Ovary (tissue), 3 donors: ENCODE measurements around the gene CDK6.

ENCODE experiments used
- EP300 ChIP-seq: sonication (generic); formaldehyde crosslinking; IDR thresholded peaks from one replicate; pipeline ENCODE4 v1.6.1; 2017; ENCODE audit warnings: antibody characterized with exemption
- POLR2A ChIP-seq: fragments of 450-650 bp; IDR thresholded peaks from one replicate; pipeline ENCODE4 v1.6.1; 2017; ENCODE audit warnings: antibody characterized with exemption, mild to moderate bottlenecking, moderate library complexity
- TF ChIP-seq, protein P1 (sequence below), 3 donors: fragments of 450-650 bp in 2 of 3; fragments of 200-600 bp in 1 of 3; IDR thresholded peaks; one replicate each; pipeline versions ENCODE4 v1.5.1 to v1.8.0; 2016 to 2022; ENCODE audit warnings: antibody characterized with exemption in 3 of 3, mild to moderate bottlenecking in 1 of 3
- donor health status: DM: no; HTN: no; CAD: no.

GRCh38 chr7:92820191-92820590, 16.2 kb downstream of the CDK6 start:
- TF ChIP-seq, protein P1, sequence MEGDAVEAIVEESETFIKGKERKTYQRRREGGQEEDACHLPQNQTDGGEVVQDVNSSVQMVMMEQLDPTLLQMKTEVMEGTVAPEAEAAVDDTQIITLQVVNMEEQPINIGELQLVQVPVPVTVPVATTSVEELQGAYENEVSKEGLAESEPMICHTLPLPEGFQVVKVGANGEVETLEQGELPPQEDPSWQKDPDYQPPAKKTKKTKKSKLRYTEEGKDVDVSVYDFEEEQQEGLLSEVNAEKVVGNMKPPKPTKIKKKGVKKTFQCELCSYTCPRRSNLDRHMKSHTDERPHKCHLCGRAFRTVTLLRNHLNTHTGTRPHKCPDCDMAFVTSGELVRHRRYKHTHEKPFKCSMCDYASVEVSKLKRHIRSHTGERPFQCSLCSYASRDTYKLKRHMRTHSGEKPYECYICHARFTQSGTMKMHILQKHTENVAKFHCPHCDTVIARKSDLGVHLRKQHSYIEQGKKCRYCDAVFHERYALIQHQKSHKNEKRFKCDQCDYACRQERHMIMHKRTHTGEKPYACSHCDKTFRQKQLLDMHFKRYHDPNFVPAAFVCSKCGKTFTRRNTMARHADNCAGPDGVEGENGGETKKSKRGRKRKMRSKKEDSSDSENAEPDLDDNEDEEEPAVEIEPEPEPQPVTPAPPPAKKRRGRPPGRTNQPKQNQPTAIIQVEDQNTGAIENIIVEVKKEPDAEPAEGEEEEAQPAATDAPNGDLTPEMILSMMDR (IDR thresholded peaks at IDR 0.05): no peak
- TF ChIP-seq POLR2A (no peak), EP300 (no peak)
